Sigmoid colon (tissue), 7 donors: Measurements from ENCODE around the gene CKAP4. TPM values are rescaled to one million over a fixed set of nuclear protein-coding genes. Genes with fewer than 3 reads are reported as not detected.

Experiments used
- DNase-seq: peaks from one replicate; pipeline ENCODE4 v3.0.0-alpha.2; 2019
- H3K27ac ChIP-seq, 4 donors: fragments of 200-600 bp; sonication (generic); one replicate each; pipeline ENCODE4 v1.5.1; 2016 to 2019; ENCODE audit warnings: mild to moderate bottlenecking in 1 of 4
- H3K27me3 ChIP-seq, 3 donors: fragments of 200-600 bp; sonication (generic); one replicate each; pipeline ENCODE4 v1.5.1; 2019; ENCODE audit warnings: mild to moderate bottlenecking in 1 of 3
- H3K36me3 ChIP-seq, 4 donors: fragments of 200-600 bp; sonication (generic); one replicate each; pipeline ENCODE4 v1.5.1; 2016 to 2019
- H3K4me1 ChIP-seq, 4 donors: fragments of 200-600 bp; sonication (generic); one replicate each; pipeline ENCODE4 v1.5.1; 2017 to 2019
- H3K4me3 ChIP-seq, 4 donors: fragments of 200-600 bp; sonication (generic); one replicate each; pipeline ENCODE4 v1.5.1; 2017 to 2019; ENCODE audit warnings: mild to moderate bottlenecking in 2 of 4, moderate library complexity in 1 of 4
- H3K9me3 ChIP-seq, 4 donors: fragments of 200-600 bp in 3 of 4; sonication (generic) in 3 of 4; one replicate each; pipeline versions ENCODE4 v1.5.1 to v1.6.1; 2013 to 2019
- EP300 ChIP-seq, 4 donors: sonication (generic); formaldehyde crosslinking; IDR thresholded peaks; one replicate each; pipeline ENCODE4 v1.6.1; 2017; ENCODE audit warnings: antibody characterized with exemption in 4 of 4
- POLR2A ChIP-seq, 2 donors: fragments of 450-650 bp; IDR thresholded peaks; one replicate each; pipeline ENCODE4 v1.6.1; 2016; ENCODE audit warnings: antibody characterized with exemption in 2 of 2, mild to moderate bottlenecking in 2 of 2, moderate library complexity in 2 of 2
- POLR2AphosphoS5 ChIP-seq, 4 donors: sonication (generic); formaldehyde crosslinking; IDR thresholded peaks; one replicate each; pipeline ENCODE4 v1.6.1; 2017; ENCODE audit warnings: antibody characterized with exemption in 4 of 4
- WGBS, 2 donors: extraction: QIAGEN DNeasy Blood & Tissue Kit; methylation state at CpG; one replicate each; pipeline ENCODE4 v1.1.7; 2013; 5-methylcytosine and 5-hydroxymethylcytosine counted together
- intact Hi-C: fragments of 100-400 bp; cut with DNase I; formaldehyde crosslinking; loops from one replicate; pipeline ENCODE4 v1.15.1; 2023
- polyA plus RNA-seq, 3 donors: library from polyadenylated mRNA; stranded (reverse); fragments of 200-250 nt; gene quantifications; one replicate each; pipeline ENCODE4 v1.2.3, GENCODE V29; 2013
- total RNA-seq, 4 donors: library from RNA; depleted of rRNA; stranded (reverse); fragments of >200 nt; gene quantifications; one replicate each; pipeline ENCODE4 v1.1.0, GENCODE V29; 2016
- TF ChIP-seq, protein P1 (sequence below), 4 experiments: fragments of 450-650 bp in 3 of 4; fragments of 200-600 bp in 1 of 4; IDR thresholded peaks; one replicate each; pipeline ENCODE4 v1.5.1; 2016 to 2019; ENCODE audit warnings: antibody characterized with exemption in 4 of 4, mild to moderate bottlenecking in 3 of 4, moderate library complexity in 2 of 4
- donor health status: healthy with polysubstance abuse.
- donor health status: Bipolar disorder and iron deficiency.
- donor health status: healthy.

Gene CKAP4
- total and polyA plus RNA-seq, 7 donors: 9.2 to 49.1 (median 23.5) TPM

DNA sequence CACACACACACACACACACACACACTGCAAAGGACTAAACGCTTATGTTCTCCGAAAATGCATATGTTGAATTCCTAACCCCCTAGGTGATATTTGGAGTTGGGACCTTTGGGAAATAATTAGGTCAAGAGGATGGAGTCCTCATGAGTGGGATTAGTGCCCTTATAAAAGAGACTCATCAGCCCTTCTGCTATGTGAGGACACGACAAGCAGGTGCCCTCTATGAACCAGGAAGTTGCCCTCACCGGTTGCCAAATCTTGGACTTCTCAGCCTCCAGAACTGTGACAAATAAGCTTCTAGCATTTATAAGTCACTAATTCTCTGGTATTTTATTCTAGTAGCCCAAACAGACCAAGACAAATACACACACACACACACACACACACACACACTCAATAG is 34.0 kb upstream of the CKAP4 start:
- intact Hi-C loops: loop anchor here (1.0 kb wide), 1 partner anchor 55 kb away; no protein-coding TSS in a partner anchor
- no peak for TF ChIP-seq EP300 (IDR thresholded peaks at IDR 0.05)
- TF ChIP-seq, protein P1, sequence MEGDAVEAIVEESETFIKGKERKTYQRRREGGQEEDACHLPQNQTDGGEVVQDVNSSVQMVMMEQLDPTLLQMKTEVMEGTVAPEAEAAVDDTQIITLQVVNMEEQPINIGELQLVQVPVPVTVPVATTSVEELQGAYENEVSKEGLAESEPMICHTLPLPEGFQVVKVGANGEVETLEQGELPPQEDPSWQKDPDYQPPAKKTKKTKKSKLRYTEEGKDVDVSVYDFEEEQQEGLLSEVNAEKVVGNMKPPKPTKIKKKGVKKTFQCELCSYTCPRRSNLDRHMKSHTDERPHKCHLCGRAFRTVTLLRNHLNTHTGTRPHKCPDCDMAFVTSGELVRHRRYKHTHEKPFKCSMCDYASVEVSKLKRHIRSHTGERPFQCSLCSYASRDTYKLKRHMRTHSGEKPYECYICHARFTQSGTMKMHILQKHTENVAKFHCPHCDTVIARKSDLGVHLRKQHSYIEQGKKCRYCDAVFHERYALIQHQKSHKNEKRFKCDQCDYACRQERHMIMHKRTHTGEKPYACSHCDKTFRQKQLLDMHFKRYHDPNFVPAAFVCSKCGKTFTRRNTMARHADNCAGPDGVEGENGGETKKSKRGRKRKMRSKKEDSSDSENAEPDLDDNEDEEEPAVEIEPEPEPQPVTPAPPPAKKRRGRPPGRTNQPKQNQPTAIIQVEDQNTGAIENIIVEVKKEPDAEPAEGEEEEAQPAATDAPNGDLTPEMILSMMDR (IDR thresholded peaks at IDR 0.05): no peak
- no peak for TF ChIP-seq POLR2AphosphoS5 (IDR thresholded peaks at IDR 0.05)
- TF ChIP-seq POLR2A (IDR thresholded peaks at IDR 0.05): no peak
- DNase-seq: no peak
- Histone ChIP-seq H3K4me3 (no peak overlapping the region), H3K4me1 (no peaks in the 10 kb centered on the region), H3K27ac (no peak overlapping the region), H3K36me3 (no peaks in the 10 kb centered on the region), H3K9me3 (no peaks in the 10 kb centered on the region), H3K27me3 (no peaks in the 10 kb centered on the region)
- 62 to 83% methylated on average over 4 of the region's 4 CpGs for WGBS, 2 donors

DNA sequence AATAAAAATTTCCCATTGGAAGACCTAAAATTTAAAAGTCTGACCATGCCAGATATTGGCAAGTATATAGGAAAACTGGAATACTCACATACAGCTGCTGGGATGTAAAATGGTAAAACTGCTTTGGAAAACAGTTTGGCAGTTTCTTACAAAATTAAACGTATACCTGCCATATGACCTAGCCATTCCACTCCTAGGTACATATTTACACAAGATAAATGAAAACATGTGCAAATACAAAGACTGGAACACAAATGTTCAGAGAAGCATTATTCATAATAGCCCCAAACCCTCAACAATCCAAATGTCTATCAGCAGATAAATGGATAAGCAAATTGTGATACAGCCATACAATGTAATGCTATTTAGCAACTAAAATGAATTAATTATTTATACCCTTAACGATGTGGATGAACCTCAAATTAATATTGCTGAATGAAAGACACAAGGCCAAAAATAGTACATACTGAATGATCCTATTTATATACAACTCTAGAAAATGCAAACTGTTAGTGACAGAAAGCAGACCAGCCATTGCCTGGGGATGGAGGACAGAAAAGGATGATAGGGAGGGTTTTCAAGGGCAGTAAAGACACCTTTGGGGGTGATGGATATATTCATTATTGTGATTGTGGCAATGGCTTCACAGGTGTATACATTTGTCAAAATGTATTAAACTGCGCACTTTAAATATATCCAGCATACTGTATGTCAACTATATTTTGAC is 33.4 kb upstream of the CKAP4 start:
- no peaks in the 10 kb centered on the region for H3K9me3 ChIP-seq
- 39 to 75% methylated on average over 3 of the region's 3 CpGs for WGBS, 2 donors
- TF ChIP-seq, protein P1 (IDR thresholded peaks at IDR 0.05): no peak
- TF ChIP-seq POLR2AphosphoS5 (IDR thresholded peaks at IDR 0.05): no peak
- TF ChIP-seq POLR2A (IDR thresholded peaks at IDR 0.05): no peak
- TF ChIP-seq EP300 (IDR thresholded peaks at IDR 0.05): no peak
- no peaks in the 10 kb centered on the region for H3K4me1 ChIP-seq
- no peak overlapping the region for H3K4me3 ChIP-seq
- no peaks in the 10 kb centered on the region for H3K36me3 ChIP-seq
- H3K27me3 ChIP-seq: no peaks in the 10 kb centered on the region
- H3K27ac ChIP-seq: no peak overlapping the region
- intact Hi-C loops: no loop called here
- no peak for DNase-seq

DNA sequence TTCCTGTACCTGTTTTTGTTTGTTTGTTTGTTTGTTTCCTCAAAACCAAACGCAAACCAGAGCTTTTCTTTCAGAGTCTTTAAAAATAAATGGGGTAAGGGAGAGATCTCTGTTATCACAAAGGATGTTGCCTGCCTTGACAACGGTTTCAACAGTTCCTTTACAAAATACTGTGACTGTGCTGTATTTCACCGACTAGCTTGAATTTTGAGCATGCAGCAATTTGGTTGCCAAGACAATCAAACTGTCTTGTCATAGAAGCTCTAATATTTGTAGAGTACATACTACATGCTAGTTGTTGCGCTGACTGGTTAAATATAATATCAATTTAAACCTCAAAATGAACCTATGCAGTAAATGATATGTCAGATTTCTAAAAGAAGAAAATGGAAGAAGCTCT is 32.3 kb upstream of the CKAP4 start:
- DNase-seq: no peak
- WGBS, 2 donors: 82 to 83% methylated on average over 4 of the region's 4 CpGs
- no peak overlapping the region for H3K4me3 ChIP-seq
- TF ChIP-seq, protein P1 (IDR thresholded peaks at IDR 0.05): no peak
- no peak for TF ChIP-seq POLR2AphosphoS5 (IDR thresholded peaks at IDR 0.05)
- TF ChIP-seq EP300 (IDR thresholded peaks at IDR 0.05): no peak
- TF ChIP-seq POLR2A (IDR thresholded peaks at IDR 0.05): no peak
- intact Hi-C loops: no loop called here
- no peaks in the 10 kb centered on the region for H3K36me3 ChIP-seq
- H3K9me3 ChIP-seq: no peaks in the 10 kb centered on the region
- no peaks in the 10 kb centered on the region for H3K4me1 ChIP-seq
- H3K27ac ChIP-seq: no peak overlapping the region
- no peaks in the 10 kb centered on the region for H3K27me3 ChIP-seq

DNA sequence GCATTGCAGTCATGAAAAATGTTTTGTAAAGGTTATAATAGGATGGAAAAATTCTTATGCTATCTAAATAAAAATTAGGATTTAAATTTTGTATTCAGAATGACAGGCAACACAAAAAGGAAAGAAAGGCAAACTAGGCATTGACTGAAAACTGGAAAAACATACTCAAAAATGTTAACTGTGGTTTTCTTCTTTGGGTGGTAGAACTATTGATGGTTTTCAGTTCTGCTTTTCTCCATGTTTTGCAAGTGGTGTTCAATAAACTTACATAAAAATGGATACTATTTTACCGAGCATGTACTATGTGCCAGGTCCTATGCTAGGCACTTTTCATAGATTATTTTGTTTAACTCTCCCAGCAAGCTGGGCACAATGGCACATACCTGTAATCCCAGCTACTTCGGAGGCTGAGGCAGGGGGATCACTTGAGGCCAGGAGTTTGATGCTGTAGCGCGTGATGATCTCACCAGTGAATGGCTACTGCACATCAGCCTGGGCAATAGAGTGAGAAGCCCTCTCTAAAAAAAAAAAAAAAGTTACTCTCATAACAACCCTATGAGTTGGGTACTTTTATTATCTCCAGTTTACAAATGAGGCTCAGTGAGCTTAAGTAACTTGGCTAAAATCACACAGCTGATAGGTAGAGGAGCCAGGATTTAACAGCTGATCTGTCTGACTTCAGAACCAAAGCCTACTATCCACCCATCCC is 28.4 kb upstream of the CKAP4 start:
- H3K4me1 ChIP-seq: no peaks in the 10 kb centered on the region
- no peak overlapping the region for H3K4me3 ChIP-seq
- TF ChIP-seq EP300 (IDR thresholded peaks at IDR 0.05) (no peak), POLR2A (IDR thresholded peaks at IDR 0.05) (no peak), POLR2AphosphoS5 (IDR thresholded peaks at IDR 0.05) (no peak)
- TF ChIP-seq, protein P1 (IDR thresholded peaks at IDR 0.05): no peak
- intact Hi-C loops: no loop called here
- no peak for DNase-seq
- no peak overlapping the region for H3K27ac ChIP-seq
- WGBS, 2 donors: 84 to 93% methylated on average over 4 of the region's 4 CpGs
- H3K27me3 ChIP-seq: no peaks in the 10 kb centered on the region
- no peaks in the 10 kb centered on the region for H3K36me3 ChIP-seq
- no peaks in the 10 kb centered on the region for H3K9me3 ChIP-seq
